Upper lobe of left lung (tissue), 4 donors: Measurements from ENCODE around the gene OPCML.

Experiments
- CTCF ChIP-seq, 6 experiments: fragments of 450-650 bp in 4 of 6; fragments of 200-600 bp in 2 of 6; sonication (generic) in 2 of 6; IDR thresholded peaks; one replicate each; pipeline ENCODE4 v1.5.1; 2016 to 2019; ENCODE audit warnings: antibody characterized with exemption in 6 of 6
- EP300 ChIP-seq, 4 donors: sonication (generic); formaldehyde crosslinking; IDR thresholded peaks; one replicate each; pipeline ENCODE4 v1.5.1; 2017; ENCODE audit warnings: antibody characterized with exemption in 4 of 4, control low read depth in 2 of 4
- POLR2A ChIP-seq, 4 donors: fragments of 450-650 bp; IDR thresholded peaks; one replicate each; pipeline ENCODE4 v1.5.1; 2016 to 2017; ENCODE audit warnings: antibody characterized with exemption in 4 of 4, mild to moderate bottlenecking in 2 of 4
- POLR2AphosphoS5 ChIP-seq, 2 donors: sonication (generic); formaldehyde crosslinking; IDR thresholded peaks; one replicate each; pipeline ENCODE4 v1.5.1; 2017; ENCODE audit warnings: antibody characterized with exemption in 2 of 2

GRCh38 chr11:132549001-132549400 is 983.3 kb downstream of the OPCML start:
- TF ChIP-seq POLR2A (IDR thresholded peaks at IDR 0.05) (no peak), CTCF (IDR thresholded peaks at IDR 0.05) (no peak), POLR2AphosphoS5 (IDR thresholded peaks at IDR 0.05) (no peak), EP300 (IDR thresholded peaks at IDR 0.05) (no peak)
